ENCODE measurements around the gene MYOM1.

MYOM1 gene

GRCh38 chr18:3067722-3068121 is 152.0 kb downstream of the MYOM1 start:
- no peak for TF ChIP-seq POLR2AphosphoS5 (IDR thresholded peaks at IDR 0.05; ENCODE audit: low read depth, low read length)
- TF ChIP-seq FOXP2 (optimal IDR thresholded peaks at IDR 0.05; ENCODE audit: borderline replicate concordance, extremely low read depth, extremely low read length, insufficient read depth): no peak
- no peak for TF ChIP-seq SIN3A (IDR thresholded peaks at IDR 0.05; ENCODE audit: borderline replicate concordance, insufficient read depth, low read length)
- no peak for TF ChIP-seq TAF1 (IDR thresholded peaks at IDR 0.05; ENCODE audit: borderline replicate concordance, insufficient read depth, low read length)
- TF ChIP-seq, protein P1, sequence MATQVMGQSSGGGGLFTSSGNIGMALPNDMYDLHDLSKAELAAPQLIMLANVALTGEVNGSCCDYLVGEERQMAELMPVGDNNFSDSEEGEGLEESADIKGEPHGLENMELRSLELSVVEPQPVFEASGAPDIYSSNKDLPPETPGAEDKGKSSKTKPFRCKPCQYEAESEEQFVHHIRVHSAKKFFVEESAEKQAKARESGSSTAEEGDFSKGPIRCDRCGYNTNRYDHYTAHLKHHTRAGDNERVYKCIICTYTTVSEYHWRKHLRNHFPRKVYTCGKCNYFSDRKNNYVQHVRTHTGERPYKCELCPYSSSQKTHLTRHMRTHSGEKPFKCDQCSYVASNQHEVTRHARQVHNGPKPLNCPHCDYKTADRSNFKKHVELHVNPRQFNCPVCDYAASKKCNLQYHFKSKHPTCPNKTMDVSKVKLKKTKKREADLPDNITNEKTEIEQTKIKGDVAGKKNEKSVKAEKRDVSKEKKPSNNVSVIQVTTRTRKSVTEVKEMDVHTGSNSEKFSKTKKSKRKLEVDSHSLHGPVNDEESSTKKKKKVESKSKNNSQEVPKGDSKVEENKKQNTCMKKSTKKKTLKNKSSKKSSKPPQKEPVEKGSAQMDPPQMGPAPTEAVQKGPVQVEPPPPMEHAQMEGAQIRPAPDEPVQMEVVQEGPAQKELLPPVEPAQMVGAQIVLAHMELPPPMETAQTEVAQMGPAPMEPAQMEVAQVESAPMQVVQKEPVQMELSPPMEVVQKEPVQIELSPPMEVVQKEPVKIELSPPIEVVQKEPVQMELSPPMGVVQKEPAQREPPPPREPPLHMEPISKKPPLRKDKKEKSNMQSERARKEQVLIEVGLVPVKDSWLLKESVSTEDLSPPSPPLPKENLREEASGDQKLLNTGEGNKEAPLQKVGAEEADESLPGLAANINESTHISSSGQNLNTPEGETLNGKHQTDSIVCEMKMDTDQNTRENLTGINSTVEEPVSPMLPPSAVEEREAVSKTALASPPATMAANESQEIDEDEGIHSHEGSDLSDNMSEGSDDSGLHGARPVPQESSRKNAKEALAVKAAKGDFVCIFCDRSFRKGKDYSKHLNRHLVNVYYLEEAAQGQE (IDR thresholded peaks at IDR 0.05; ENCODE audit: insufficient read depth in 1 of 2, low read depth in 2 of 2, low read length in 2 of 2): no peak

DNA sequence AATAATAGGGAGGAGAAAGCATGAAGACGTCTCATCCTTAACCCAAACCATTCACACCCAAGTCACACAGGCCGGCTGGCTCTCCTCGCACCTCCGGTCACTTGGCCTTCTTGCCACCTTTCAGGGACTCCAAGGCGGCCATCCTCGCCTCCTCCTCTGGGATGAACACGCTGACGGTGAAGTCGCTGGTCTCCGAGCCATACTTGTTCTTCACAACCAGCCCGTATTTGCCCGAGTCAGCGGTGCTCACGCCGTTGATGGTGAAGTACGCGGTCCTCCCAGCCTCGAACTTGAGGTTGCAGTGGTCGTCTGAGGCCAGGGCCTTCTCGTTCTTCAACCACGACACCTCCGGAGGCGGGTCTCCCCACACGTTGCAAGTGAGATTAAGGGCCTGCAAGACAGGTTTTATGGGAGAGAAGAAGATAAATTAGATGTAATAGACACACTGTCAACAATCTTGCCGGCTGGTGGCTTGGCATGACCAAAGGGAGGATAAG is 152.6 kb downstream of the MYOM1 start:
- no peak for TF ChIP-seq TAF1 (IDR thresholded peaks at IDR 0.05; ENCODE audit: borderline replicate concordance, insufficient read depth, low read length)
- TF ChIP-seq, protein P1 (IDR thresholded peaks at IDR 0.05; ENCODE audit: insufficient read depth in 1 of 2, low read depth in 2 of 2, low read length in 2 of 2): no peak
- TF ChIP-seq POLR2AphosphoS5 (IDR thresholded peaks at IDR 0.05; ENCODE audit: low read depth, low read length): no peak
- TF ChIP-seq SIN3A (IDR thresholded peaks at IDR 0.05; ENCODE audit: borderline replicate concordance, insufficient read depth, low read length): no peak
- TF ChIP-seq FOXP2 (optimal IDR thresholded peaks at IDR 0.05; ENCODE audit: borderline replicate concordance, extremely low read depth, extremely low read length, insufficient read depth): no peak

GRCh38 chr18:3066341-3067110 is 153.2 kb downstream of the MYOM1 start:
- TF ChIP-seq POLR2AphosphoS5 (IDR thresholded peaks at IDR 0.05; ENCODE audit: low read depth, low read length) (no peak), FOXP2 (optimal IDR thresholded peaks at IDR 0.05; ENCODE audit: borderline replicate concordance, extremely low read depth, extremely low read length, insufficient read depth) (no peak), SIN3A (IDR thresholded peaks at IDR 0.05; ENCODE audit: borderline replicate concordance, insufficient read depth, low read length) (no peak), TAF1 (IDR thresholded peaks at IDR 0.05; ENCODE audit: borderline replicate concordance, insufficient read depth, low read length) (no peak)
- TF ChIP-seq, protein P1 (IDR thresholded peaks at IDR 0.05; ENCODE audit: insufficient read depth in 1 of 2, low read depth in 2 of 2, low read length in 2 of 2): no peak

DNA sequence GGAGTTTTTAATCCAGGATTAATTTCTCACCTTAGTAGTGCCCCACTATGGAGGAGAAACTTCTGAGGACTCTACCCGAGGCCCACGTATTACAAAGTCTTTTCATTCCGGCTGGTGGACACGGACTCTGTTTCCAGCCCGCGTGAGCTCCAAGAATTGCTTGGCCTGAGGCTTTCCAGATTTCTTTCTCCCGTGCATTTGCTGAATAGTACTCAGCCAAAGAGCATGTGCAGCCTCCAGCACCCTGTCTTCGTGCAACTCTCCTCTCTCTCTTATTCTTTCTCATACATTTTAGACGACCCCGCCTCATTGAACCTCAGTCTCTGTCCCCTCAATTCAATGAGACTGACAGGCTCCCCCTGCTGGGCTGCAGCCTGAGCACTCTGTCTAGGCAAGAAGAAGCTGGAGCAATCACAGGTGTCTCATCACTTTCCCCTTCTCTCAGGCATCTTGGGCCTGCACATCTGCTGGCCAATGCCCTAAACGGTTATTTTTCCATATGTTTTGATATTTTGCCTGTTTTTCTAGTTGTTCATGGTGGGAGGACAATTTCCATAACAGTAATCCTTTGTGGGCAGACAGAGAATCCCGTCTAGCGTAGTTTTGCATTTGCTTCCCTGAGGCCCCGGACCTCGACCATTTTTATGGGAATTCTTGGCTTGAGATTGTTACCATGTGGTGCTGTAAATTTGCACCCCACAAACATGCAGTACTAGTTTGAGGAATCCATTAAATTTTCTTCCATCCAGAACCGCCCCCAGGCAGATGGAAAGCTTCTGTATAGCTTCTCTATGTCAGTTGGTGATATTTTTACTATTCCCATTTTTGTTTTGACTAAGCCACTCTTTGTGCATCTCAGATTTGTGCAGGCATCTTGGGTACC is 156.7 kb downstream of the MYOM1 start:
- TF ChIP-seq, protein P1 (IDR thresholded peaks at IDR 0.05; ENCODE audit: insufficient read depth in 1 of 2, low read depth in 2 of 2, low read length in 2 of 2): no peak
- TF ChIP-seq POLR2AphosphoS5 (IDR thresholded peaks at IDR 0.05; ENCODE audit: low read depth, low read length) (no peak), SIN3A (IDR thresholded peaks at IDR 0.05; ENCODE audit: borderline replicate concordance, insufficient read depth, low read length) (no peak), TAF1 (IDR thresholded peaks at IDR 0.05; ENCODE audit: borderline replicate concordance, insufficient read depth, low read length) (no peak), FOXP2 (optimal IDR thresholded peaks at IDR 0.05; ENCODE audit: borderline replicate concordance, extremely low read depth, extremely low read length, insufficient read depth) (no peak)
